T-helper 2 cell treated with Interferon-gamma antibody and Interleukin-4, amounts not matched to agents 5 μg/mL and 100 μg/mL, for 36 hours (primary cell): Measurements from ENCODE around the gene BCL6.

Experiments used
- DNase-seq: peaks from one replicate; pipeline ENCODE4 v3.0.0; 2021; ENCODE audit warnings: low spot score
- H3K27ac Mint-ChIP-seq: one replicate; pipeline ENCODE4 v1.8.0; 2021; ENCODE audit warnings: mild to moderate bottlenecking, mixed read lengths
- H3K27me3 Mint-ChIP-seq: one replicate; pipeline ENCODE4 v1.8.0; 2021; ENCODE audit warnings: low read depth, mixed read lengths
- H3K36me3 Mint-ChIP-seq: one replicate; pipeline ENCODE4 v1.8.0; 2021; ENCODE audit warnings: low read depth, mixed read lengths
- H3K4me1 Mint-ChIP-seq: one replicate; pipeline ENCODE4 v1.8.0; 2021; ENCODE audit warnings: low read depth, mixed read lengths
- H3K4me3 Mint-ChIP-seq: one replicate; pipeline ENCODE4 v1.8.0; 2022; ENCODE audit warnings: mild to moderate bottlenecking, moderate library complexity, mixed read lengths
- H3K9me3 Mint-ChIP-seq: one replicate; pipeline ENCODE4 v1.8.0; 2021; ENCODE audit warnings: mixed read lengths

Gene BCL6

GRCh38 chr3:187738331-187739093 is 6.8 kb downstream of the BCL6 start:
- Mint-ChIP-seq H3K4me3 (peak overlapping the region; percentile 96), H3K27me3 (peaks cover 8% of the 10 kb centered on the region), H3K9me3 (no peaks in the 10 kb centered on the region), H3K4me1 (peaks cover 41% of the 10 kb centered on the region), H3K36me3 (peaks cover 4% of the 10 kb centered on the region), H3K27ac (peak overlapping the region; percentile 100)
- peak; percentile 69 for DNase-seq

DNA sequence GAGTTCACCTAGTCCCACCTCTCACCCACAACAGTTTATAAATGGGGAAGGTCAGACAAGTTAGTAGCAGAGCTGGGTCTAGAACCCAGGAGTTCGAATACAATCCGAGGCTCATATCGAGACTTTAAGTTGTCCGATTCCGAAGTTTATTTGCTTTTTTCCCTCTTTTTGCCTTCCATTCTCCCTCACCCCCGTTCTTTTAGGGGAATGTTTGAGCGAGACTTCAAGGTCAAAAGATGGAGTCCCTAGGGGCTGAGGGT is 7.3 kb downstream of the BCL6 start:
- peak overlapping the region; percentile 49 for H3K27ac Mint-ChIP-seq
- no peaks in the 10 kb centered on the region for H3K9me3 Mint-ChIP-seq
- peaks cover 8% of the 10 kb centered on the region for H3K27me3 Mint-ChIP-seq
- H3K4me1 Mint-ChIP-seq = peaks cover 41% of the 10 kb centered on the region
- H3K4me3 Mint-ChIP-seq = peak overlapping the region; percentile 96
- DNase-seq = no peak
- peaks cover 8% of the 10 kb centered on the region for H3K36me3 Mint-ChIP-seq

GRCh38 chr3:187737368-187738070 is 7.7 kb downstream of the BCL6 start:
- DNase-seq = peak; percentile 44
- peak overlapping the region; percentile 96 for H3K4me3 Mint-ChIP-seq

GRCh38 chr3:187737006-187737367 is 8.3 kb downstream of the BCL6 start:
- Mint-ChIP-seq H3K4me1 (peaks cover 35% of the 10 kb centered on the region), H3K27me3 (peaks cover 8% of the 10 kb centered on the region), H3K27ac (peak overlapping the region; percentile 27), H3K36me3 (peaks cover 10% of the 10 kb centered on the region), H3K4me3 (peak overlapping the region; percentile 96), H3K9me3 (no peaks in the 10 kb centered on the region)
- DNase-seq = no peak

More at GRCh38 chr3:187737368-187738070, 7.7 kb downstream of the BCL6 start:
- Mint-ChIP-seq H3K4me1 (peaks cover 38% of the 10 kb centered on the region), H3K9me3 (no peaks in the 10 kb centered on the region), H3K27me3 (peaks cover 8% of the 10 kb centered on the region), H3K36me3 (peaks cover 10% of the 10 kb centered on the region), H3K27ac (peak overlapping the region; percentile 49)

DNA sequence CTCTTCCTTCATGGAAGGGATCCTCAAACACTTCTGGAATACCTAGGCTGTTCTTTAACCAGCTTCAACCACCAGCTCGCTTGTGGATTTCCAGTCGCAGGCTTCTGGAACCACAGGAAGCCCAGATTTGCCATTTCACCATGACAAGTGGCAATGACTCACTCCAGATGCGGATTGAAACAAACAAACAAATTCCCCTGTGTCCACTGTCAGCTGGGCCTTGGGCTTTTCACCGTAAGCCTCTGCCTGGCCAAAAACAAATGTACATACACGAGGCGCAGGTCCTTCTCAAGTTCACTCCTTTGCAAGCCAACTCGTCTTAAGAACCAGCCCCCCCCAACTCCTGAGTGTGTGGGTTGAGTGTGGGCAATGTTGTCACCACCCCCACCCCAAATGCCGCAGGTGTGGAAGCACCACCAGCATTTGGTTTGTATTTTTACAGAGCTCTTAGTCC is 8.8 kb downstream of the BCL6 start:
- Mint-ChIP-seq H3K9me3 (no peaks in the 10 kb centered on the region), H3K27ac (no peak overlapping the region), H3K36me3 (peaks cover 14% of the 10 kb centered on the region), H3K4me1 (peaks cover 31% of the 10 kb centered on the region), H3K27me3 (peaks cover 8% of the 10 kb centered on the region), H3K4me3 (peak overlapping the region; percentile 96)
- DNase-seq = no peak

DNA sequence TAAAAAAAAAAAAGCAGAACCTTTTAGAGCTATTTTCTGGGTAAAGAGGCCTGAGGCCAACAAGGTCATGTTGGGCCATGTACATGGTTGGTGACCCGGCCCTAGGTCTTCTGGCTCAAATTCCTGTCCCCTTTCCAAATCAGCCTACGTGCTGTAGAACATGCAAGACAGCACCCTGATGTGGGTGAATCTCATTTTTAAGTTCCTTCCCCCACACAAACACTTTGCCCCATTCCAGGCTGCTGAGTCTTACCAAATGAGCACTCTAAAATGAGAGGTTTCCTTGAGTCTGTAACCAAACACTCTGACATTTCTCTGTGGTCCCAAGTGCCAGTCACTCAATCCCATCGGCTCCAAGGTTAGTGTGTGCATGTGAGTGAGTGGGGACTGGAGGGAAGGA is 9.4 kb downstream of the BCL6 start:
- no peak overlapping the region for H3K27ac Mint-ChIP-seq
- peaks cover 15% of the 10 kb centered on the region for H3K36me3 Mint-ChIP-seq
- no peak for DNase-seq
- peaks cover 27% of the 10 kb centered on the region for H3K4me1 Mint-ChIP-seq
- H3K9me3 Mint-ChIP-seq = no peaks in the 10 kb centered on the region
- H3K4me3 Mint-ChIP-seq = no peak overlapping the region
- H3K27me3 Mint-ChIP-seq = peaks cover 8% of the 10 kb centered on the region

DNA sequence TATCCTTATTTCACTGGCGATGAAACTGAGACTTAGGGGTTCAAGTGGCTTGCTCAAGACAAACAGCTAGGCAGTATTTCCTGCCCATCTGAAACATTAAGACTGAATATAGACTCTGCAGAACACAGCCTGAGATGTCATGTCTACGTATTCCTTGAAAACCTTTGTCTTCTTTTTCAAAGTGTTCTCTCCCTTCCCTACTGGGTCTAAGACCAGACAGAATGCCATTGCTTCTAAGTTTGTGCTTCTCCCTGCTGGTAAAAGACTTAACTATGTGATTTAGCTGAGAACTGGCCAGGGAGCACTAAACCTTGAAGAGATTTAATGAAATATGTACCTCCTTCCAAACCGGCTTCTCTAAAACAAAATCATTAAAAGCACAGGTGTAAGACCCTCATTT is 9.9 kb downstream of the BCL6 start:
- no peaks in the 10 kb centered on the region for H3K9me3 Mint-ChIP-seq
- peaks cover 15% of the 10 kb centered on the region for H3K36me3 Mint-ChIP-seq
- peaks cover 8% of the 10 kb centered on the region for H3K27me3 Mint-ChIP-seq
- H3K4me3 Mint-ChIP-seq = no peak overlapping the region
- no peak overlapping the region for H3K27ac Mint-ChIP-seq
- no peak for DNase-seq
- peaks cover 22% of the 10 kb centered on the region for H3K4me1 Mint-ChIP-seq

GRCh38 chr3:187734841-187735240 is 10.4 kb downstream of the BCL6 start:
- Mint-ChIP-seq H3K27me3 (peaks cover 8% of the 10 kb centered on the region), H3K4me3 (no peak overlapping the region), H3K27ac (no peak overlapping the region), H3K9me3 (no peaks in the 10 kb centered on the region), H3K4me1 (peaks cover 17% of the 10 kb centered on the region), H3K36me3 (peaks cover 15% of the 10 kb centered on the region)
- DNase-seq = no peak

DNA sequence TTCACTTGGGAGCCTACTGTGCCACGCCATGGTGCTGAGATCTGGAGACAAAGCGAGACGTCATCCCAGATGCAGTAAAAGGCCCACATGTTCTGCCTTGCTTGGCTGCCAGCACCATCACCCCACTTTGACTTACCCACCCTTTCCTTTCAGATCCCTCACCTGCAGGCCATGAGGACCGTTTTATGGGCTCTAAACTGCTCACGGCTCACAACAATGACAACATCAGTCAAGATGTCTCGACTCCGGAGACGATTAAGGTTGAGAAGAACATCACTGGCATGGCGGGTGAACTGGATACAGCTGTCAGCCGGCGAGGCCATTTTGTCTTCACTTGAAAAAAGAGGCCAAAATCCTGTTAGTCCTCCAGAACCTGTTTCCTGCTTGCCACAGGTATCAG is 11.9 kb downstream of the BCL6 start:
- no peak overlapping the region for H3K4me3 Mint-ChIP-seq
- H3K9me3 Mint-ChIP-seq = no peaks in the 10 kb centered on the region
- DNase-seq = no peak
- peaks cover 21% of the 10 kb centered on the region for H3K36me3 Mint-ChIP-seq
- H3K27ac Mint-ChIP-seq = no peak overlapping the region
- H3K4me1 Mint-ChIP-seq = peaks cover 10% of the 10 kb centered on the region
- peaks cover 8% of the 10 kb centered on the region for H3K27me3 Mint-ChIP-seq

GRCh38 chr3:187729598-187729997 is 15.7 kb downstream of the BCL6 start:
- no peaks in the 10 kb centered on the region for H3K4me1 Mint-ChIP-seq
- H3K9me3 Mint-ChIP-seq = no peaks in the 10 kb centered on the region
- no peak overlapping the region for H3K4me3 Mint-ChIP-seq
- peaks cover 30% of the 10 kb centered on the region for H3K36me3 Mint-ChIP-seq
- no peak overlapping the region for H3K27ac Mint-ChIP-seq
- no peaks in the 10 kb centered on the region for H3K27me3 Mint-ChIP-seq
- no peak for DNase-seq

- Mint-ChIP-seq H3K4me1 (no peaks in the 10 kb centered on the region), H3K27me3 (no peaks in the 10 kb centered on the region)
These were observed 16.2 kb downstream of the BCL6 start for GRCh38 chr3:187728940-187729583.

GRCh38 chr3:187728248-187728647 is 17.0 kb downstream of the BCL6 start:
- no peak for DNase-seq
- H3K27ac Mint-ChIP-seq = no peak overlapping the region
- H3K9me3 Mint-ChIP-seq = no peaks in the 10 kb centered on the region
- no peaks in the 10 kb centered on the region for H3K27me3 Mint-ChIP-seq
- no peaks in the 10 kb centered on the region for H3K4me1 Mint-ChIP-seq
- H3K36me3 Mint-ChIP-seq = peaks cover 35% of the 10 kb centered on the region
- H3K4me3 Mint-ChIP-seq = no peak overlapping the region

More at GRCh38 chr3:187728940-187729583, 16.2 kb downstream of the BCL6 start:
- H3K36me3 Mint-ChIP-seq = peaks cover 32% of the 10 kb centered on the region
- no peak for DNase-seq
- H3K4me3 Mint-ChIP-seq = no peak overlapping the region
- H3K27ac Mint-ChIP-seq = no peak overlapping the region
- no peaks in the 10 kb centered on the region for H3K9me3 Mint-ChIP-seq

DNA sequence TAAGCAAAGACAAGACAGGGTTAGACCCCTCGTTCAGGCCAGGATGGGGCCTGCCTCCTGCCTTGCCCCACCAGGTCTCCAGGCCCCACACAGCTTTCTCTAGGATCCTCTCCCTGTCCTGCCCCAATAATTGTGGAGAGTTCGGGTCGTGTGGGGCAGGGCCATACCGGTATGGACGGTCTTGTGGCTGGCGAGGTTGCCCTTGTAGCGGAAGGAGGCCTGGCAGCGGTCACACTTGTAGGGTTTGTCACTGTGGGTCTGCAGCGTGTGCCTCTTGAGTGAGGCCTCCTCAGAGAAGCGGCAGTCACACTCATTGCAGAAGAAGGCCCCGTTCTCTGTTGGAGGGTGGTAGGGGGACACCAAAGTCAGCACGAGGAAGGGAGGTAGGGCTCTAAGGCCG is 18.7 kb downstream of the BCL6 start:
- Mint-ChIP-seq H3K4me1 (no peaks in the 10 kb centered on the region), H3K27me3 (no peaks in the 10 kb centered on the region), H3K9me3 (no peaks in the 10 kb centered on the region), H3K27ac (no peak overlapping the region), H3K4me3 (no peak overlapping the region), H3K36me3 (peaks cover 29% of the 10 kb centered on the region)
- DNase-seq = no peak

DNA sequence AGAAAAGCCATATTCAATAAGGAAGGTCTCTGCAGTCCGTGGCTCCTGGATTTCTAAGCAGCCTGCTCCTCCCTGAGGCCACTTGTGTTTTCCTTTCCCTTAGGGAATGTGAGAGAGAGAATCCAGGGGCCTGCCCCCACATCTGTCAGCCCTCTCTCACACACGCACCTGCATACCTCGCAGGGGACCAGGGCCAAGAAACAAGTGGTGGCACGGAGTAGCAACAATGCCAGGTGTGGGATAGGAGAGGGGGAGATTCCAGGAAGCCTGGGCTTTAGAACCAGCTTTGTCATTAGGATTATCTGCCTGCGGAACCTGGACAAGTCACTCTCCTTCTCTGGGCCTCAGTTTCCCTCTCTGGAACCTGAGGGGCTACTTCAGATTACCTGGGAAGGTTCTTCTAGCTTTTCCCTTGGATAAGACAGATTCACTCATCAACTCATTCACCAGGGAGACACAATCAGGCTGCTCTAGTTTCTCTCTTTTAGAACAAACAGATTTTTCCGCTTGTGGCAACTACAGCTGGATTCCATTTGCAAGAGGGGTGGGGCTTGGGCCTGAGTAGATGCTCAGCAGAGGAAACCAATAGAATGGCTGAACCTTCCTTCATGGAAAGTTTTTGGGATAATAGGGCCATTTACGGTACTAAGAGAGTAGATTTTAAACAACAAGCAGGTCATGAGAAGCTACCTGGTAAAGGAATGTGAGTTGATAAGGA is 19.5 kb downstream of the BCL6 start:
- no peaks in the 10 kb centered on the region for H3K27me3 Mint-ChIP-seq
- peaks cover 26% of the 10 kb centered on the region for H3K36me3 Mint-ChIP-seq
- H3K4me3 Mint-ChIP-seq = no peak overlapping the region
- H3K27ac Mint-ChIP-seq = no peak overlapping the region
- no peaks in the 10 kb centered on the region for H3K9me3 Mint-ChIP-seq
- no peak for DNase-seq
- H3K4me1 Mint-ChIP-seq = no peaks in the 10 kb centered on the region
